T follicular helper cell (primary cell): ENCODE measurements around the gene MAX.
"Not testable (repeated sequence)": the region's sequence is repeated elsewhere in the genome, so short reads cannot be mapped to it uniquely, and the experiment has no call there.

Experiments
- DNase-seq: peaks from one replicate; pipeline ENCODE4 v3.0.0-alpha.2; 2020; ENCODE audit warnings: low read depth

MAX gene

GRCh38 chr14:65034021-65034420 lies 68.3 kb downstream of the MAX start:
- DNase-seq = no peak

- DNase-seq = no peak
Measured at GRCh38 chr14:65033181-65033580, 69.1 kb downstream of the MAX start.

GRCh38 chr14:65032319-65032718 lies 70.0 kb downstream of the MAX start:
- no peak for DNase-seq

- DNase-seq = not testable (repeated sequence)
Measured at GRCh38 chr14:65031321-65031720, 71.0 kb downstream of the MAX start.

GRCh38 chr14:65028937-65029336 lies 73.4 kb downstream of the MAX start:
- no peak for DNase-seq

- no peak for DNase-seq
Measured at GRCh38 chr14:65027127-65027799, 75.1 kb downstream of the MAX start.

- no peak for DNase-seq
Measured at GRCh38 chr14:65026526-65026925, 75.8 kb downstream of the MAX start.

- no peak for DNase-seq
Measured at GRCh38 chr14:65025818-65026217, 76.5 kb downstream of the MAX start.
